ENCODE data around the gene LCN15.
"Not testable (repeated sequence)": the region's sequence is repeated elsewhere in the genome, so short reads cannot be mapped to it uniquely, and the experiment has no call there.

GRCh38 chr9:136711219-136711648, 53.1 kb downstream of the LCN15 start:
- TF ChIP-seq YY1 (IDR thresholded peaks at IDR 0.05; ENCODE audit: insufficient read depth, insufficient read length); ZNF274 (IDR thresholded peaks at IDR 0.05; ENCODE audit: low read depth, low read length); SUZ12 (IDR thresholded peaks at IDR 0.05; ENCODE audit: extremely low read depth, insufficient read depth, insufficient read length): not testable (repeated sequence)

All from NT2/D1 (cell line).